Bronchial epithelial cell (primary cell): ENCODE measurements around the gene EXOC6B. TPM values are rescaled to one million over a fixed set of nuclear protein-coding genes. Genes with fewer than 3 reads are reported as not detected.

Source experiments
- DNase-seq: peaks from one replicate; pipeline ENCODE4 v3.0.0-alpha.2; 2010; ENCODE audit warnings: low read depth
- FAIRE-seq: peaks from 2 replicates; lab custom pipeline; 2011; peaks lifted over from hg19 to GRCh38; lab: Jason Lieb, UNC
- H3K27me3 ChIP-seq: 2 replicates; pipeline ENCODE4 v1.5.1; 2011; ENCODE audit warnings: low read length; ENCODE audit not compliant: control insufficient read depth, insufficient read depth
- H3K36me3 ChIP-seq: 2 replicates; pipeline ENCODE4 v1.5.1; 2011; ENCODE audit warnings: low read length; ENCODE audit not compliant: control insufficient read depth, insufficient read depth
- H3K4me3 ChIP-seq: 2 replicates; pipeline ENCODE4 v1.5.1; 2011; ENCODE audit warnings: mild to moderate bottlenecking, low read depth, low read length, control low read depth
- total RNA-seq: library from RNA; depleted of rRNA; stranded (reverse); fragments of >200 nt; gene quantifications from 2 replicates; pipeline ENCODE4 v1.2.1, GENCODE V29; 2014
- TF ChIP-seq, protein P1 (sequence below): IDR thresholded peaks from 2 replicates; pipeline ENCODE4 v1.5.1; 2011; ENCODE audit warnings: mild to moderate bottlenecking, moderate library complexity, low read length, control low read depth, inconsistent platforms; ENCODE audit not compliant: insufficient read depth, severe bottlenecking

The EXOC6B gene
- total RNA-seq, 1 donor from 2014 or later = 26.9 TPM

DNA sequence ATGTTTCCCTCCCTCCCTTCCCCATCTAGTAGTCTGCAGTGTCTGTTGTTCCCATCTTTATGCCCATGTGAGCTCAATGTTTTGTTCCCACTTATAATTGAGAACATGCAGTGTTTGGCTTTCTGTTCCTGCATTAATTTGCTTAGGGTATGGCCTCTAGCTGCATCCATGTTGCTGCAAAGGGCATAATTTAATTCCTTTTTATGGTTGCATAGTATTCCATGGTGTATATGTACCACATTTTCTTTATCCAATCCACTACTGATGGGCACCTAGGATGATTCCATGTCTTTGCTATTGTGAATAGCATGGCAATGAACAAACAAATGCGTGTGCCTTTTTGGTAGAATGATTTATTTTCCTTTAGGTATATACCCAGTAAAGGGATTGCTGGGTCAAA, 617.6 kb downstream of the EXOC6B start:
- DNase-seq (no peak), FAIRE-seq (no peak)
- H3K27me3 ChIP-seq = no peaks in the 10 kb centered on the region
- TF ChIP-seq, protein P1, sequence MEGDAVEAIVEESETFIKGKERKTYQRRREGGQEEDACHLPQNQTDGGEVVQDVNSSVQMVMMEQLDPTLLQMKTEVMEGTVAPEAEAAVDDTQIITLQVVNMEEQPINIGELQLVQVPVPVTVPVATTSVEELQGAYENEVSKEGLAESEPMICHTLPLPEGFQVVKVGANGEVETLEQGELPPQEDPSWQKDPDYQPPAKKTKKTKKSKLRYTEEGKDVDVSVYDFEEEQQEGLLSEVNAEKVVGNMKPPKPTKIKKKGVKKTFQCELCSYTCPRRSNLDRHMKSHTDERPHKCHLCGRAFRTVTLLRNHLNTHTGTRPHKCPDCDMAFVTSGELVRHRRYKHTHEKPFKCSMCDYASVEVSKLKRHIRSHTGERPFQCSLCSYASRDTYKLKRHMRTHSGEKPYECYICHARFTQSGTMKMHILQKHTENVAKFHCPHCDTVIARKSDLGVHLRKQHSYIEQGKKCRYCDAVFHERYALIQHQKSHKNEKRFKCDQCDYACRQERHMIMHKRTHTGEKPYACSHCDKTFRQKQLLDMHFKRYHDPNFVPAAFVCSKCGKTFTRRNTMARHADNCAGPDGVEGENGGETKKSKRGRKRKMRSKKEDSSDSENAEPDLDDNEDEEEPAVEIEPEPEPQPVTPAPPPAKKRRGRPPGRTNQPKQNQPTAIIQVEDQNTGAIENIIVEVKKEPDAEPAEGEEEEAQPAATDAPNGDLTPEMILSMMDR = no peak
- no peaks in the 10 kb centered on the region for H3K36me3 ChIP-seq
- no peak overlapping the region for H3K4me3 ChIP-seq

DNA sequence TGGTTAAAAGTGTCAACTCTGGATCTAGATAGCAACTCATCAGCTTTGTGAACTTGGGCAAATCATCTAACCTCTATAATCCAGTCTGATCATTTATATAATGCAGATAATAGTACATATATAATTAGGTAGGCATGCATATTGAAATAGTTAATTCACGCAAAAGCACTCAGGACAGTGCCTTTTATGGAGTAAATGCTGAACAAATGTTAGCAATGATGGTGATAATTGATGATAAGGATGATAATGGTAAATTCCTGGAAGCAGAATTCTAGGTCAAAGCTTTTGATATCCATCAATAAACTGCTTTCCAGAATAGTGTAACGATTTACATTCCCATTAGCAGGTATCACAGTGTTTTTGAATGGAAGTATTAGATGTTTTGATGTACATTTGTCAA, 618.5 kb downstream of the EXOC6B start:
- H3K4me3 ChIP-seq = no peak overlapping the region
- H3K36me3 ChIP-seq = no peaks in the 10 kb centered on the region
- DNase-seq (no peak), FAIRE-seq (no peak)
- H3K27me3 ChIP-seq = no peaks in the 10 kb centered on the region
- TF ChIP-seq, protein P1 = no peak

DNA sequence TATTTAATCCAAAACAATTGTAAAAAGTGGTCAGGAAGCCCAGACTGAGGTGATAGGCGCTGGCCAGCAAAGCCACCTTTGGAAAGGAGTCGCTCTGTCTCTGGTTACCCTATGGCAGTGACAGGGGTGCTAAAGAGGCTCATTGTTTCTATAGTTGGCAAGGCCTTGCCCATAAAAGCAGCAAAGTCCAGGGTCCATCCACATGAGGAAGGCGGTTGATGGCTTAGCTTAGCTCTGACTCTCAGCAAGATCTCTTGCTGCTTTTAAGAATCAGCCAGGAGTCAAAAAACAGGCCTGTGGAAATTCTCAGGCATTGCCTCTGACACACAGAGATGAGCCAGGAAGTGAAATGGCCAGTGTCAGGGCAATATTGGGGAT, 620.3 kb downstream of the EXOC6B start:
- FAIRE-seq (no peak), DNase-seq (no peak)
- Histone ChIP-seq H3K4me3 (no peak overlapping the region), H3K36me3 (no peaks in the 10 kb centered on the region), H3K27me3 (no peaks in the 10 kb centered on the region)
- TF ChIP-seq, protein P1 = no peak

DNA sequence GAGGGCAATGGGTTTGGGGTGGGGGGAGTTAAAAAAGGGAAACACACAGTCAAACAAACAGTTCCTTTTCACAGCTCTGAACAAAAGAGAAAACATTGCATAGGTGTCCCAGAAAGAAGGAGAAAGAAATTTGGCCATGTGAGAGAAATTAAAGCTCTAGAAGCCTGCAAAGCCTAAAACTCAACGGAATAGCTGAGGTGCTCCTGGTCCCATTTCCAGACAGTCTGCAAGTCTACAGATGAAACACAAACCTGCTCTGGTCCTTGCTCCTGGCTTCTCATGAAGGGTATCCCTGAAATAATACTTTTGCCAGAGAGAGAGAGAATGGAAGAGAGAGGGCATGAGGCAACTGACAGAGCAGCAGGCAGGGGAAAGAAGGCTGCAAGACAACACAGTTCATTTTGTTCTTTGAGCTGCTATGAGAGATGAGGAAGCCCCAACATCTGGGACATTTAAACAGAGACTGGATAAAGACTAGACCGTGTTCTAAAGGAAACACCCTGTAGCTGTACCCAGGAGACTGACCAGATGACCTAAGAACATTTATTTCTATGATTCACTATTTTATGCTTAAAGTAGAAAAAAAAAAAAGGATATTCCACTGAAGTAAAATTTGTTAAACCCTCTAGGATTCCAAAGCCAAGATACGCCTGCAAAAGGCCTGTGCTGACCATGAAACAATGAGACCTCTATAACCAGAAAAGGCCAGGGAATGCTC, 620.9 kb downstream of the EXOC6B start:
- Histone ChIP-seq H3K27me3 (no peaks in the 10 kb centered on the region), H3K36me3 (no peaks in the 10 kb centered on the region), H3K4me3 (no peak overlapping the region)
- DNase-seq = no peak
- FAIRE-seq = no peak
- TF ChIP-seq, protein P1 = no peak

DNA sequence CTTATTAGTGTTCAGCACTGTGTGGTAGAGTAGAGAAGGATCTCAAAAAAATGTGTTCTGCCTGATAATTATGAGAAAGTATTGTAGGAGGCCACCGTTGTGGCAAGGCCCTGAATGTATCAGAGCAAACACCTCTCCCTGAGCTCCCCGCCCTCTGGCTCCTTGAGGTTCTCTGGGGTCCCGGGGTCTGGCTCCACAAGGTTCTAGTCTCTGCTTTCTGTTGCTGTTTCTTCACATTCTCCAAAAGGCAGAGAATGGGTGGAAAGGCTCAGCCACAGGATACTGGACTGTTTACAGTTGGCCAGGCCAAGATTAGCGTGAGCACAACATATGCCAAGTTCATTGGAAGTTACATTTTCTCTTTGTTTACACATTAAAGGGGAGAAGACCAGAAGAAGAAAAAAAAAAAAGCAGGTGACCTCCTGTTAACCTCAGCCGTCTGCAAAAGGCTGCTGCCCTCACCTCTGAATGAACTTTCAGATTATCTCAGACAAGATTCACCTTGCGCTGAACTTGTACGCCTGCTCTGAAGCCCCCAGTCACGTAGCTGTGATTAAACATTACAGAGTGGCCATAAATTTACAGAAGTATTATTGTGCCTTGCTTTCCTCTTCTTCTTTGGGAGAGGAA, 621.6 kb downstream of the EXOC6B start:
- H3K4me3 ChIP-seq = no peak overlapping the region
- DNase-seq = no peak
- TF ChIP-seq, protein P1 = no peak
- FAIRE-seq = no peak
- no peaks in the 10 kb centered on the region for H3K27me3 ChIP-seq
- no peaks in the 10 kb centered on the region for H3K36me3 ChIP-seq
